Upper lobe of left lung (tissue), 6 donors: ENCODE results near the gene USP13. TPM values are rescaled to one million over a fixed set of nuclear protein-coding genes. Genes with fewer than 3 reads are reported as not detected.

Experiments used
- ATAC-seq, 2 donors: fragments of 200-7000 bp; cut with Tn5 transposase; one replicate each; pipeline ENCODE4 v1.9.1; 2022; ENCODE audit warnings: mild to moderate bottlenecking in 2 of 2, moderate library complexity in 2 of 2; ENCODE audit not compliant: low FRiP score in 2 of 2
- DNase-seq, 2 donors: peaks; one replicate each; pipeline ENCODE4 v3.0.0-alpha.2; 2019 to 2020
- H3K27ac ChIP-seq, 4 donors: fragments of 200-600 bp; sonication (generic); one replicate each; pipeline ENCODE4 v1.5.1; 2016 to 2019
- H3K27me3 ChIP-seq, 4 donors: fragments of 200-600 bp; sonication (generic); one replicate each; pipeline ENCODE4 v1.5.1; 2017 to 2019
- H3K36me3 ChIP-seq, 4 donors: fragments of 200-600 bp; sonication (generic); one replicate each; pipeline ENCODE4 v1.5.1; 2016 to 2019
- H3K4me1 ChIP-seq, 4 donors: fragments of 200-600 bp; sonication (generic); one replicate each; pipeline ENCODE4 v1.5.1; 2018 to 2019
- H3K4me3 ChIP-seq, 4 donors: fragments of 200-600 bp; sonication (generic); one replicate each; pipeline ENCODE4 v1.5.1; 2017 to 2019; ENCODE audit warnings: mild to moderate bottlenecking in 2 of 4, moderate library complexity in 1 of 4
- H3K9me3 ChIP-seq, 4 donors: fragments of 200-600 bp; sonication (generic); one replicate each; pipeline ENCODE4 v1.5.1; 2018 to 2019
- CTCF ChIP-seq, 6 experiments: fragments of 450-650 bp in 4 of 6; fragments of 200-600 bp in 2 of 6; sonication (generic) in 2 of 6; IDR thresholded peaks; one replicate each; pipeline ENCODE4 v1.5.1; 2016 to 2019; ENCODE audit warnings: antibody characterized with exemption in 6 of 6
- EP300 ChIP-seq, 4 donors: sonication (generic); formaldehyde crosslinking; IDR thresholded peaks; one replicate each; pipeline ENCODE4 v1.5.1; 2017; ENCODE audit warnings: antibody characterized with exemption in 4 of 4, control low read depth in 2 of 4
- POLR2A ChIP-seq, 4 donors: fragments of 450-650 bp; IDR thresholded peaks; one replicate each; pipeline ENCODE4 v1.5.1; 2016 to 2017; ENCODE audit warnings: antibody characterized with exemption in 4 of 4, mild to moderate bottlenecking in 2 of 4
- POLR2AphosphoS5 ChIP-seq, 2 donors: sonication (generic); formaldehyde crosslinking; IDR thresholded peaks; one replicate each; pipeline ENCODE4 v1.5.1; 2017; ENCODE audit warnings: antibody characterized with exemption in 2 of 2
- WGBS, 2 donors: methylation state at CpG; one replicate each; pipeline ENCODE4 v1.1.5; 2017 to 2018; 5-methylcytosine and 5-hydroxymethylcytosine counted together
- total RNA-seq, 6 donors: library from RNA; depleted of rRNA in 4 of 6; stranded (reverse); fragments of >200 nt in 4 of 6; gene quantifications; one replicate each; pipeline versions ENCODE4 v1.1.0 to v1.2.1, GENCODE V29; 2016 to 2021
- donor health status: DM: no; HTN: no; CAD: no; lungs with moderate emphysema.
- donor health status: DM: no; HTN: yes; CAD: no; lungs with severe emphysema.

Gene USP13
- total RNA-seq, 6 donors from 2014 or later, result 14.4 to 34.6 (median 27.8) TPM

- TF ChIP-seq POLR2AphosphoS5 (IDR thresholded peaks at IDR 0.05) (no peak), EP300 (IDR thresholded peaks at IDR 0.05) (no peak), POLR2A (IDR thresholded peaks at IDR 0.05) (no peak), CTCF (IDR thresholded peaks at IDR 0.05) (no peak)
- H3K36me3 ChIP-seq, result peaks cover 2 to 29% (median 13%) of the 10 kb centered on the region in 4 donors
- no peak overlapping the region for H3K27ac ChIP-seq
- DNase-seq (no peak), ATAC-seq (no peak)
- H3K27me3 ChIP-seq, result no peaks in the 10 kb centered on the region
- no peaks in the 10 kb centered on the region for H3K4me1 ChIP-seq
- no peak overlapping the region for H3K4me3 ChIP-seq
- H3K9me3 ChIP-seq, result no peaks in the 10 kb centered on the region
- 80 to 83% methylated on average over 4 of the region's 4 CpGs for WGBS, 2 donors
Observed at GRCh38 chr3:179615458-179616173, 37.2 kb upstream of the USP13 start.

- Histone ChIP-seq H3K27me3 (no peaks in the 10 kb centered on the region), H3K4me3 (no peak overlapping the region), H3K4me1 (no peaks in the 10 kb centered on the region), H3K36me3 (peaks cover 27 to 78% (median 44%) of the 10 kb centered on the region in 4 donors), H3K9me3 (no peaks in the 10 kb centered on the region), H3K27ac (no peak overlapping the region)
- DNase-seq (no peak), ATAC-seq (no peak)
- 96 to 97% methylated on average over 2 of the region's 2 CpGs for WGBS, 2 donors
- TF ChIP-seq POLR2AphosphoS5 (IDR thresholded peaks at IDR 0.05) (no peak), POLR2A (IDR thresholded peaks at IDR 0.05) (no peak), EP300 (IDR thresholded peaks at IDR 0.05) (no peak), CTCF (IDR thresholded peaks at IDR 0.05) (no peak)
Observed at GRCh38 chr3:179622023-179622422, 30.8 kb upstream of the USP13 start.

GRCh38 chr3:179624451-179624850 is 28.4 kb upstream of the USP13 start:
- H3K36me3 ChIP-seq, result peaks cover 27 to 55% (median 35%) of the 10 kb centered on the region in 4 donors
- H3K9me3 ChIP-seq, result no peaks in the 10 kb centered on the region
- no peaks in the 10 kb centered on the region for H3K4me1 ChIP-seq
- no peak overlapping the region for H3K27ac ChIP-seq
- no peak overlapping the region for H3K4me3 ChIP-seq
- no peak for TF ChIP-seq POLR2A (IDR thresholded peaks at IDR 0.05)
- TF ChIP-seq POLR2AphosphoS5 (IDR thresholded peaks at IDR 0.05), result no peak
- no peak for TF ChIP-seq EP300 (IDR thresholded peaks at IDR 0.05)
- TF ChIP-seq CTCF (IDR thresholded peaks at IDR 0.05), result no peak
- DNase-seq (no peak), ATAC-seq (no peak)
- WGBS, 2 donors, result 82 to 85% methylated on average over 3 of the region's 3 CpGs
- no peaks in the 10 kb centered on the region for H3K27me3 ChIP-seq

GRCh38 chr3:179630753-179631451 is 21.9 kb upstream of the USP13 start:
- Histone ChIP-seq H3K36me3 (peaks cover 0 to 2% (median 0%) of the 10 kb centered on the region in 4 donors), H3K9me3 (no peaks in the 10 kb centered on the region), H3K27me3 (no peaks in the 10 kb centered on the region), H3K4me1 (no peaks in the 10 kb centered on the region), H3K27ac (no peak overlapping the region), H3K4me3 (no peak overlapping the region)
- 60 to 71% methylated on average over 3 of the region's 3 CpGs for WGBS, 2 donors
- TF ChIP-seq POLR2A (IDR thresholded peaks at IDR 0.05) (no peak), POLR2AphosphoS5 (IDR thresholded peaks at IDR 0.05) (no peak), CTCF (IDR thresholded peaks at IDR 0.05) (no peak), EP300 (IDR thresholded peaks at IDR 0.05) (no peak)
- DNase-seq (no peak), ATAC-seq (no peak)
